Spleen (tissue), 11 donors: ENCODE data around the gene REEP3. TPM values are rescaled to one million over a fixed set of nuclear protein-coding genes. Genes with fewer than 3 reads are reported as not detected.

ENCODE experiments used
- DNase-seq: peaks from one replicate; pipeline ENCODE4 v3.0.0-alpha.2; 2020
- H3K27ac ChIP-seq, 8 donors: fragments of 200-600 bp; sonication (generic) in 7 of 8; 1 replicate in 4 of 8; 2 replicates in 4 of 8; pipeline versions ENCODE4 v1.5.0 to v1.8.0; 2016 to 2021; ENCODE audit warnings: inconsistent platforms in 4 of 8, mild to moderate bottlenecking in 4 of 8, moderate library complexity in 1 of 8
- H3K27me3 ChIP-seq, 7 donors: fragments of 200-600 bp; sonication (generic) in 6 of 7; replicated peaks in 1 of 7; 1 replicate in 4 of 7; 2 replicates in 3 of 7; pipeline versions ENCODE4 v1.5.0 to v1.8.0; 2016 to 2021; ENCODE audit warnings: inconsistent platforms in 3 of 7, mild to moderate bottlenecking in 1 of 7
- H3K36me3 ChIP-seq, 6 donors: fragments of 200-600 bp; sonication (generic) in 5 of 6; 1 replicate in 4 of 6; 2 replicates in 2 of 6; pipeline versions ENCODE4 v1.5.0 to v1.8.0; 2016 to 2021; ENCODE audit warnings: inconsistent platforms in 2 of 6
- H3K4me1 ChIP-seq, 6 donors: fragments of 200-600 bp; sonication (generic) in 5 of 6; 1 replicate in 3 of 6; 2 replicates in 3 of 6; pipeline versions ENCODE4 v1.5.0 to v1.8.0; 2016 to 2021; ENCODE audit warnings: inconsistent platforms in 3 of 6
- H3K4me3 ChIP-seq, 8 donors: fragments of 200-600 bp; sonication (generic) in 7 of 8; 1 replicate in 4 of 8; 2 replicates in 4 of 8; pipeline versions ENCODE4 v1.5.0 to v1.8.0; 2016 to 2021; ENCODE audit warnings: inconsistent platforms in 4 of 8, mild to moderate bottlenecking in 4 of 8, moderate library complexity in 2 of 8
- H3K9me3 ChIP-seq, 8 donors: fragments of 200-600 bp; sonication (generic) in 7 of 8; 1 replicate in 4 of 8; 2 replicates in 4 of 8; pipeline versions ENCODE4 v1.5.0 to v1.8.0; 2016 to 2021; ENCODE audit warnings: inconsistent platforms in 4 of 8
- POLR2A ChIP-seq, 3 donors: fragments of 450-650 bp; IDR thresholded peaks; one replicate each; pipeline ENCODE4 v1.5.1; 2017; ENCODE audit warnings: antibody characterized with exemption in 3 of 3, mild to moderate bottlenecking in 1 of 3
- POLR2AphosphoS5 ChIP-seq, 3 donors: sonication (generic); formaldehyde crosslinking; IDR thresholded peaks; one replicate each; pipeline ENCODE4 v1.5.1; 2017; ENCODE audit warnings: antibody characterized with exemption in 3 of 3
- WGBS, 5 donors: extraction: QIAGEN DNeasy Blood & Tissue Kit in 3 of 5; methylation state at CpG; one replicate each; pipeline versions ENCODE4 v1.1.5 to v1.1.7; 2013 to 2018; 5-methylcytosine and 5-hydroxymethylcytosine counted together
- intact Hi-C: fragments of 100-400 bp; cut with DNase I; formaldehyde crosslinking; loops from one replicate; pipeline ENCODE4 v1.15.0; 2023; ENCODE audit warnings: low total_unique reads
- polyA plus RNA-seq, 3 donors: library from polyadenylated mRNA; stranded (reverse); fragments of 200-250 nt; gene quantifications; one replicate each; pipeline ENCODE4 v1.2.1, GENCODE V29; 2013
- total RNA-seq, 7 donors: library from RNA; depleted of rRNA in 3 of 7; stranded (reverse); fragments of >200 nt in 3 of 7; fragmentation: NEBNext Ultra II Directional in 4 of 7; extraction: Animal tissue kit (Norgen Biotek cat#: 25700) in 4 of 7; gene quantifications; one replicate each; pipeline versions ENCODE4 v1.1.0 to v1.2.1, GENCODE V29; 2016 to 2021
- TF ChIP-seq, protein P1 (sequence below), 11 experiments: fragments of 200-600 bp in 7 of 11; fragments of 450-650 bp in 4 of 11; sonication (generic) in 4 of 11; IDR thresholded peaks in 8 of 11; conservative IDR thresholded peaks in 3 of 11; 1 replicate in 7 of 11; 2 replicates in 4 of 11; pipeline versions ENCODE4 v1.4.0 to v1.8.0; 2016 to 2021; ENCODE audit warnings: antibody characterized with exemption in 11 of 11, inconsistent platforms in 4 of 11, mild to moderate bottlenecking in 1 of 11
- donor health status: healthy with polysubstance abuse.
- donor health status: DM: no; HTN: no; CAD: no; lungs with moderate emphysema.
- donor health status: DM: no; HTN: no; CAD: no.
- donor health status: Bipolar disorder and iron deficiency.
- donor health status: healthy.
- donor health status: DM: no; HTN: no; CAD: no.
- donor health status: DM: yes; HTN: yes; CAD: no.

Gene REEP3
- total and polyA plus RNA-seq, 10 donors: 4.0 to 46.5 (median 22.1) TPM

DNA sequence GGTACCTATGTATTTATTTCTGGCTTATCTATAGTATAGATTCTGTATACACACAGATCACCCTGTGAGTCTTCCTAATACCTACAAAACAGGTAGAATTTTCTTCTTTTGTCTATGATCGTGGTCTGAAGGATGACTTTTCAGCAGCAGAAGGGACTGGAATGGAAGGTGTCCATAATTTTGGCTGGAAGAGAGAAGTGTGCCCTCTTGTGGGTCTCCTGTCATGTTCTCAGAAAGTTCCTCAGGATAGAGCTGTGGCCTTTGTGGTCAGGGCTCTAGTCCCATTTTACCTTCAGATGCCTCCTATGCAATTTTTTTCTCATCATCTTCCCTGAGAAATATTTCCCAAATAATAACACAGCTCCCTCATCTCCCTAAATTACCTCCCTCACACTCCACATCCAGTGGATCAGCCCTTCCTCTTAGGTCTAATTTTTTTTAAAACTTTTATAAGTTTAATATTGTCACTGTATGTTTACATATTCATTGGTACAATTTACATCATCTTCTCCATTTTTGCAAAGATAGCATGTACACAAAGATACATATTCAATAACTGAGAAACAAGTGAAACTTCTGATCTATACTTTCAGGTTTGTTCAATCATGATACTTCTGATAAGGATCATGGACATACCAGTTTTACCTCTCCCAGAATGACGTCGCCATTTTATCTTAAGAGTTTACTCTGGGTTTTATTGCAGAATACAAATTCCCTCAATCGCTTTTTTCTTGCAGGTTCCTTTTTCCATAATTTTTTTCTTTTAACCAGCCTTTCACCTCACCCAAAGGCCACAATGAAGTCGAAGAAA lies 112.7 kb downstream of the REEP3 start:
- no peak for DNase-seq
- Histone ChIP-seq H3K9me3 (no peaks in the 10 kb centered on the region), H3K36me3 (no peaks in the 10 kb centered on the region), H3K27me3 (no peaks in the 10 kb centered on the region), H3K4me3 (no peak overlapping the region), H3K4me1 (peaks cover 0 to 30% (median 19%) of the 10 kb centered on the region in 6 donors), H3K27ac (no peak overlapping the region)
- 74 to 82% (median 80%) methylated on average over 5 of the region's 5 CpGs for WGBS, 5 donors
- intact Hi-C loops: no loop called here
- TF ChIP-seq POLR2AphosphoS5 (IDR thresholded peaks at IDR 0.05): no peak
- TF ChIP-seq, protein P1, sequence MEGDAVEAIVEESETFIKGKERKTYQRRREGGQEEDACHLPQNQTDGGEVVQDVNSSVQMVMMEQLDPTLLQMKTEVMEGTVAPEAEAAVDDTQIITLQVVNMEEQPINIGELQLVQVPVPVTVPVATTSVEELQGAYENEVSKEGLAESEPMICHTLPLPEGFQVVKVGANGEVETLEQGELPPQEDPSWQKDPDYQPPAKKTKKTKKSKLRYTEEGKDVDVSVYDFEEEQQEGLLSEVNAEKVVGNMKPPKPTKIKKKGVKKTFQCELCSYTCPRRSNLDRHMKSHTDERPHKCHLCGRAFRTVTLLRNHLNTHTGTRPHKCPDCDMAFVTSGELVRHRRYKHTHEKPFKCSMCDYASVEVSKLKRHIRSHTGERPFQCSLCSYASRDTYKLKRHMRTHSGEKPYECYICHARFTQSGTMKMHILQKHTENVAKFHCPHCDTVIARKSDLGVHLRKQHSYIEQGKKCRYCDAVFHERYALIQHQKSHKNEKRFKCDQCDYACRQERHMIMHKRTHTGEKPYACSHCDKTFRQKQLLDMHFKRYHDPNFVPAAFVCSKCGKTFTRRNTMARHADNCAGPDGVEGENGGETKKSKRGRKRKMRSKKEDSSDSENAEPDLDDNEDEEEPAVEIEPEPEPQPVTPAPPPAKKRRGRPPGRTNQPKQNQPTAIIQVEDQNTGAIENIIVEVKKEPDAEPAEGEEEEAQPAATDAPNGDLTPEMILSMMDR (IDR thresholded peaks at IDR 0.05 in 8 of 11, conservative IDR thresholded peaks at IDR 0.05 in 3 of 11): peak in 3 of 11 experiments; percentile 11 to 27 (median 27)

DNA sequence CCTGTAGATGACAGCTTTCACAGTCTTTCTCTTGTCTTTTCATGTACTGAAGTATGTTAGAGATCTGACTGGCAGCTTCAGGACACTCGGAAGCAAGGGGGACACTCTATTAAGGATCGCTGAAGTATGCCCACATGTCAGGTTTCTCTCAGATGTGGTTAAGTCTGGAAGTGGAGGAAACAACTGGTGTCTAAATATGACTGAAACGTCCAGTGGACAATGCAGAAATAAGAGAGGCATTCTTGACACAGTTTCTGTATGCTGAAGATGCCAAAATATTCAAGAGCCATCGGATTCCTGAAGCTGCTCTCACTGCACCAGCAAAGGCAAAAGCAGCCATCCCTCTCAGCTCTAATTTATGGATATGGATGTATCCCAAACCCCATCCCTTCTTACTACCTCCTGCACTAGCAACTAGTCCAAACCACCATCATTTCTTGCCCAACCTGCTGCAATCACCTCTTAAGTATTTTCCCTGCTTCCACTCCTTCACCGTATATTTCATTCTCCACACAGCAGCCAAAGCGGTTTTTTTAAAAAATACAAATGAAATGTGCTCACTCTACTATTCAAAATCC lies 113.4 kb downstream of the REEP3 start:
- Histone ChIP-seq H3K27me3 (no peaks in the 10 kb centered on the region), H3K9me3 (no peaks in the 10 kb centered on the region), H3K27ac (no peak overlapping the region), H3K36me3 (no peaks in the 10 kb centered on the region), H3K4me1 (peaks cover 0 to 23% (median 15%) of the 10 kb centered on the region in 6 donors), H3K4me3 (no peak overlapping the region)
- intact Hi-C loops: no loop called here
- no peak for DNase-seq
- 66 to 73% (median 71%) methylated on average over 6 of the region's 6 CpGs for WGBS, 5 donors
- TF ChIP-seq, protein P1 (IDR thresholded peaks at IDR 0.05 in 8 of 11, conservative IDR thresholded peaks at IDR 0.05 in 3 of 11): no peak
- TF ChIP-seq POLR2AphosphoS5 (IDR thresholded peaks at IDR 0.05) (no peak), POLR2A (IDR thresholded peaks at IDR 0.05) (no peak)

DNA sequence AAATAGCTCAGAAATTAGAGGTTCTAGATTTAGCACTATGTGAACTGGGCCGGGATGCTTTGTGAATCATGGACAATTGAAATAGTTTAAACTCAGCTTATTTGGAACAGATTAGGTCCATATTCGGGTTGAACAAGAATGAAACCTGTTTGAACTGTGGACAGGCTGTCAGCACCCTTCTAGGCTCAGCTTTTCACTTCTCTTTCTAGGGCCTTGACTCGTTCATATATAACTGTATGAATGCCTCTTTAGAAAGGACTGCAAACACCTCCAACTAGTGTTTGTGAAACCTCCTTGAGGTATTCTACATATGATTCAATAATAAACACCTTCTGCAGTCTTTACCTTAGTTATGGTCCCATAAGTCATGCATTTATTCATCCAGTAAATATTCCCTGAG lies 115.6 kb downstream of the REEP3 start:
- intact Hi-C loops: no loop called here
- Histone ChIP-seq H3K9me3 (no peaks in the 10 kb centered on the region), H3K36me3 (no peaks in the 10 kb centered on the region), H3K4me3 (no peak overlapping the region), H3K27me3 (no peaks in the 10 kb centered on the region), H3K27ac (no peak overlapping the region), H3K4me1 (peaks cover 0 to 3% (median 1%) of the 10 kb centered on the region in 6 donors)
- TF ChIP-seq POLR2AphosphoS5 (IDR thresholded peaks at IDR 0.05): no peak
- no peak for TF ChIP-seq POLR2A (IDR thresholded peaks at IDR 0.05)
- TF ChIP-seq, protein P1 (IDR thresholded peaks at IDR 0.05 in 8 of 11, conservative IDR thresholded peaks at IDR 0.05 in 3 of 11): no peak
- DNase-seq: no peak
- 48 to 57% (median 48%) methylated on average over 3 of the region's 3 CpGs for WGBS, 5 donors

DNA sequence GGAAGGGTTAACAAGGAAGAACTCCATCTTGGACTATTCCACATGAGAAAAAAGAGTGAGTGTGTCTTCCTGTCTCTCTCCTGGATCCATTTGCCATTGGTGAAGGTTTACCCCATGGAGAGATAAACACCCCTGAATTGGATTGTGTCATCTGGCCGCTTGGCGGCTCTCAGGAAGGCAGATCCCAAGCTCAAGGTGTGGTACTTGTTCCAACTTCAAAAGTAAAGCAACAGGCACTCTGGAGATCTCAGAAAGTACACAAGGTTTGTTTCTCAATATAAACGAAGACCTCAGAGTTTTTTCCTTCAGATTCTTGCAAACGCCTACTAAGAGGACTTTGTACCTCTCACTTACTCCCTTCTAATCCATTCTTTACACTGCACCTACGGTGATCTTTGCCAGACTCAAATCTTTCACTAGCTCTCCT lies 116.7 kb downstream of the REEP3 start:
- H3K4me3 ChIP-seq: no peak overlapping the region
- intact Hi-C loops: no loop called here
- no peak overlapping the region for H3K27ac ChIP-seq
- DNase-seq: no peak
- H3K9me3 ChIP-seq: no peaks in the 10 kb centered on the region
- no peaks in the 10 kb centered on the region for H3K27me3 ChIP-seq
- no peak for TF ChIP-seq POLR2AphosphoS5 (IDR thresholded peaks at IDR 0.05)
- no peak for TF ChIP-seq POLR2A (IDR thresholded peaks at IDR 0.05)
- TF ChIP-seq, protein P1 (IDR thresholded peaks at IDR 0.05 in 8 of 11, conservative IDR thresholded peaks at IDR 0.05 in 3 of 11): no peak
- no peaks in the 10 kb centered on the region for H3K36me3 ChIP-seq
- no peaks in the 10 kb centered on the region for H3K4me1 ChIP-seq
- 82 to 95% (median 90%) methylated on average over 5 of the region's 5 CpGs for WGBS, 5 donors
